ENCODE measurements around the gene BAG5.
A peak's percentile ranks its signal among the peaks of the same experiment; 100 is the strongest.

The BAG5 gene

GRCh38 chr14:103546652-103547454 lies 15.6 kb downstream of the BAG5 start:
- DNase-seq (ENCODE audit: low spot score) = peak; percentile 72

- DNase-seq (ENCODE audit: low spot score) = no peak
Observed at GRCh38 chr14:103545915-103546651, 16.4 kb downstream of the BAG5 start.

- no peak for DNase-seq (ENCODE audit: low spot score)
Observed at GRCh38 chr14:103545219-103545914, 17.1 kb downstream of the BAG5 start.

GRCh38 chr14:103544388-103545218 lies 17.9 kb downstream of the BAG5 start:
- no peak for DNase-seq (ENCODE audit: low spot score)

- DNase-seq (ENCODE audit: low spot score) = no peak
Observed at GRCh38 chr14:103543721-103544387, 18.6 kb downstream of the BAG5 start.

GRCh38 chr14:103543140-103543539 lies 19.3 kb downstream of the BAG5 start:
- DNase-seq (ENCODE audit: low spot score) = no peak

- no peak for DNase-seq (ENCODE audit: low spot score)
Observed at GRCh38 chr14:103542605-103543088, 19.8 kb downstream of the BAG5 start.

GRCh38 chr14:103541709-103542604 lies 20.5 kb downstream of the BAG5 start:
- no peak for DNase-seq (ENCODE audit: low spot score)

GRCh38 chr14:103540821-103541708 lies 21.4 kb downstream of the BAG5 start:
- DNase-seq (ENCODE audit: low spot score) = no peak

GRCh38 chr14:103539056-103539825 lies 23.2 kb downstream of the BAG5 start:
- no peak for DNase-seq (ENCODE audit: low spot score)

GRCh38 chr14:103538291-103539055 lies 24.0 kb downstream of the BAG5 start:
- DNase-seq (ENCODE audit: low spot score) = no peak

GRCh38 chr14:103537175-103537990 lies 25.1 kb downstream of the BAG5 start:
- DNase-seq (ENCODE audit: low spot score) = no peak

GRCh38 chr14:103536693-103537092 lies 25.8 kb downstream of the BAG5 start:
- no peak for DNase-seq (ENCODE audit: low spot score)

- DNase-seq (ENCODE audit: low spot score) = no peak
Observed at GRCh38 chr14:103535891-103536565, 26.4 kb downstream of the BAG5 start.

GRCh38 chr14:103535081-103535890 lies 27.2 kb downstream of the BAG5 start:
- DNase-seq (ENCODE audit: low spot score) = no peak
